GM18861 (cell line): ENCODE results near the gene NPL.

Experiments
- ATAC-seq: cut with Tn5 transposase; IDR thresholded peaks from one replicate; pipeline ENCODE4 v1.9.1; 2021; ENCODE audit not compliant: unreplicated experiment

NPL gene

GRCh38 chr1:182861994-182862393, 72.4 kb downstream of the NPL start:
- no peak for ATAC-seq

- no peak for ATAC-seq
Measured at GRCh38 chr1:182862827-182863226, 73.3 kb downstream of the NPL start.

GRCh38 chr1:182863940-182864339, 74.4 kb downstream of the NPL start:
- no peak for ATAC-seq

GRCh38 chr1:182867861-182868260, 78.3 kb downstream of the NPL start:
- ATAC-seq = no peak

- no peak for ATAC-seq
Measured at GRCh38 chr1:182869241-182869666, 79.7 kb downstream of the NPL start.

- ATAC-seq = no peak
Measured at GRCh38 chr1:182872881-182873280, 83.3 kb downstream of the NPL start.

GRCh38 chr1:182875889-182876288, 86.3 kb downstream of the NPL start:
- no peak for ATAC-seq

GRCh38 chr1:182877331-182877730, 87.8 kb downstream of the NPL start:
- ATAC-seq = no peak

GRCh38 chr1:182877842-182878241, 88.3 kb downstream of the NPL start:
- no peak for ATAC-seq
